Fibroblast of lung (primary cell): ENCODE measurements around the gene INTS7. TPM values are rescaled to one million over a fixed set of nuclear protein-coding genes. Genes with fewer than 3 reads are reported as not detected.

Experiments used
- DNase-seq, 2 donors: peaks; one replicate each; pipeline versions ENCODE4 v3.0.0 to v3.0.0-alpha.2; 2010; ENCODE audit warnings: low read depth in 2 of 2
- H2AFZ ChIP-seq: 2 replicates; pipeline ENCODE4 v1.5.1; 2012; ENCODE audit warnings: low read length, control low read depth, inconsistent platforms
- H3K27ac ChIP-seq: 2 replicates; pipeline ENCODE4 v1.5.1; 2011; ENCODE audit warnings: low read length, control low read depth; ENCODE audit not compliant: insufficient read depth
- H3K27me3 ChIP-seq: 2 replicates; pipeline ENCODE4 v1.5.1; 2011; ENCODE audit warnings: mild to moderate bottlenecking, low read length; ENCODE audit not compliant: control insufficient read depth, insufficient read depth
- H3K36me3 ChIP-seq: 2 replicates; pipeline ENCODE4 v1.5.1; 2011; ENCODE audit warnings: low read length; ENCODE audit not compliant: control insufficient read depth, insufficient read depth
- H3K4me1 ChIP-seq: 2 replicates; pipeline ENCODE4 v1.5.1; 2011; ENCODE audit warnings: low read length; ENCODE audit not compliant: control insufficient read depth, insufficient read depth; ENCODE audit errors: extremely low read depth
- H3K4me2 ChIP-seq: 2 replicates; pipeline ENCODE4 v1.5.1; 2011; ENCODE audit warnings: low read length, control low read depth; ENCODE audit not compliant: insufficient read depth; ENCODE audit errors: extremely low read depth
- H3K4me3 ChIP-seq, 4 experiments: fragments of 200-600 bp in 1 of 4; sonication (generic) in 1 of 4; replicated peaks in 1 of 4; 2 replicates each; pipeline ENCODE4 v1.5.1; 2011 to 2016; ENCODE audit warnings: low read length in 4 of 4, low read depth in 3 of 4, mild to moderate bottlenecking in 3 of 4, control low read depth in 2 of 4, inconsistent platforms in 1 of 4, mixed read lengths in 1 of 4; ENCODE audit not compliant: insufficient read depth in 1 of 4; ENCODE audit errors: control extremely low read depth in 1 of 4
- H3K79me2 ChIP-seq: 2 replicates; pipeline ENCODE4 v1.5.1; 2012; ENCODE audit warnings: mild to moderate bottlenecking, low read length, inconsistent platforms; ENCODE audit not compliant: control insufficient read depth, insufficient read depth
- H3K9ac ChIP-seq: 2 replicates; pipeline ENCODE4 v1.5.1; 2011; ENCODE audit warnings: mild to moderate bottlenecking, low read length, control low read depth; ENCODE audit not compliant: insufficient read depth
- H3K9me3 ChIP-seq: 2 replicates; pipeline ENCODE4 v1.5.1; 2012; ENCODE audit warnings: low read depth, low read length; ENCODE audit not compliant: control insufficient read depth, insufficient read depth
- H4K20me1 ChIP-seq: 2 replicates; pipeline ENCODE4 v1.5.1; 2011; ENCODE audit warnings: low read length; ENCODE audit not compliant: control insufficient read depth, insufficient read depth; ENCODE audit errors: extremely low read depth
- CTCF ChIP-seq, 2 donors: IDR thresholded peaks in 1 of 2; conservative IDR thresholded peaks in 1 of 2; 1 replicate in 1 of 2; 2 replicates in 1 of 2; pipeline ENCODE4 v1.5.1; 2011 to 2012; ENCODE audit warnings: low read length in 2 of 2, control low read depth in 1 of 2, inconsistent platforms in 1 of 2, low read depth in 1 of 2, mild to moderate bottlenecking in 1 of 2
- EZH2 ChIP-seq: IDR thresholded peaks from 2 replicates; pipeline ENCODE4 v1.5.1; 2012; ENCODE audit warnings: low read length, control low read depth, mild to moderate bottlenecking; ENCODE audit errors: missing control alignments
- polyA plus RNA-seq, 2 donors: library from polyadenylated mRNA; depleted of rRNA in 1 of 2; stranded (reverse) in 1 of 2; unstranded in 1 of 2; fragments of >200 nt; gene quantifications; 2 replicates each; pipeline ENCODE4 v1.2.1, GENCODE V29; 2011 to 2012; ENCODE audit warnings: missing spikeins in 1 of 2
- total RNA-seq: library from RNA; depleted of rRNA; stranded (reverse); fragments of >200 nt; gene quantifications from 2 replicates; pipeline ENCODE4 v1.2.1, GENCODE V29; 2014

The INTS7 gene
- total and polyA plus RNA-seq, 2 donors (not counting 1 experiment from before 2014, with no cell fraction given), result 20.6 to 23.7 TPM

GRCh38 chr1:211932231-211932932, 103.0 kb downstream of the INTS7 start:
- no peak for DNase-seq
- no peaks in the 10 kb centered on the region for H3K27me3 ChIP-seq

DNA sequence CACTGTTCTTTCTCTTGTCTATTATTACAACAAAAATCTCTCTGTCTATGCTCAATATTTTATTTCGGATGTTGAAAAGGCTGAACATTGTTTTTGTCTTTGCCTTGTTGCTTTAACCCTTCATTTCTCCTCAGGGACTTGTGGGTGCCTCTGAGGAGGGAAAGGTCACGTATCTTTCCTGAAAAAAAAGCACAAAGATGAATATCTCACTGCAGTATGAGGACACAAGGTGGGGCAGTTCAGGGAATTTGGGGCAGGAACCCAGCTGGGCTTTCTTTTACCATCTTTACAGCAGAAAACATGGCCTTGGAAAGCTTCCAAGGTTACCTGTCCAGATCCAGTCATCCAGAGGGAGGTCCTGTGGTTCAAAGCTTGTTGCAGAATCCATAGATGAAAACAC, 105.7 kb downstream of the INTS7 start:
- TF ChIP-seq EZH2, result no peak
- no peak for TF ChIP-seq CTCF (conservative IDR thresholded peaks at IDR 0.05 in 1 of 2, IDR thresholded peaks at IDR 0.05 in 1 of 2; ENCODE audit: low read depth in 1 of 2, low read length in 2 of 2)
- Histone ChIP-seq H3K9me3 (no peaks in the 10 kb centered on the region), H2AFZ (no peak overlapping the region), H3K27ac (no peak overlapping the region), H3K79me2 (no peaks in the 10 kb centered on the region), H3K4me3 (no peak overlapping the region), H3K36me3 (no peaks in the 10 kb centered on the region), H3K27me3 (no peaks in the 10 kb centered on the region), H3K4me1 (no peaks in the 10 kb centered on the region), H3K4me2 (no peak overlapping the region), H4K20me1 (no peaks in the 10 kb centered on the region), H3K9ac (no peak overlapping the region)
- no peak for DNase-seq

More at GRCh38 chr1:211932231-211932932, 103.0 kb downstream of the INTS7 start:
- TF ChIP-seq CTCF (conservative IDR thresholded peaks at IDR 0.05 in 1 of 2, IDR thresholded peaks at IDR 0.05 in 1 of 2; ENCODE audit: low read depth in 1 of 2, low read length in 2 of 2) (no peak), EZH2 (no peak)
- Histone ChIP-seq H3K4me3 (no peak overlapping the region), H3K4me2 (no peak overlapping the region), H2AFZ (no peak overlapping the region), H3K79me2 (no peaks in the 10 kb centered on the region), H3K9ac (no peak overlapping the region), H3K4me1 (no peaks in the 10 kb centered on the region), H3K9me3 (no peaks in the 10 kb centered on the region), H3K36me3 (no peaks in the 10 kb centered on the region), H3K27ac (no peak overlapping the region), H4K20me1 (no peaks in the 10 kb centered on the region)

DNA sequence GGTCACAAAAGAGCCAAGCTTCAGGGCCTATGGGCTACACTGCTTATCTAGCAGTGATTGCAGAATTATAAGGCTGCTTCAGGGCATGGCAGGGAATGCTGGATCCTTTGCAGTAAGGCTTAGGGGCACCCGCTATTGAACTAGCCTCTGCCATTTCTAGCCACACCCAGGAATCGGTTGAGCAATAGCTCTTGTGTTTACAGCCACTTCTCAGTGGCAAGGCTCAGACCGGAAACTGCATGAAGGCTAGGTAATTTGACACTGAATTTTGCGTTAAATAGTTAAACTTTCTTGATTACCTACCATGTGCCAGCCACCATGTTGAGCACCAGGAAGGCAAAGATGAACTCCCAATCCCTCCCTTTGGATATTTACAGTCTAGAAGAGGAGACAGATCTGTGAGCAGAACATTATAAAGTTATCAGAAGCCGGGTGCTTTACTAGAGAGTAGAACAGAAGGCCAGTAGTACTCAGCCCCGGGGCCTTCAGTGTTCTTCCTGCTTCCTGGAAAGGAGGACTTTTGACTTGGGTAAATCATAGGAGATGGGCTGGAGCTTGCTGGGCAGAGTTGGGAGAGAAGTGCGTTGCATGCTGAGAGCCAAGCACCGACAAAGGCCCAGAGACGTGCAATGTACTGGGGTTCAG, 106.2 kb downstream of the INTS7 start:
- TF ChIP-seq EZH2 (no peak), CTCF (conservative IDR thresholded peaks at IDR 0.05 in 1 of 2, IDR thresholded peaks at IDR 0.05 in 1 of 2; ENCODE audit: low read depth in 1 of 2, low read length in 2 of 2) (no peak)
- H3K27me3 ChIP-seq, result no peaks in the 10 kb centered on the region
- H2AFZ ChIP-seq, result peak overlapping the region; percentile 2
- no peaks in the 10 kb centered on the region for H3K36me3 ChIP-seq
- H3K9me3 ChIP-seq, result no peaks in the 10 kb centered on the region
- no peak overlapping the region for H3K9ac ChIP-seq
- no peak overlapping the region for H3K27ac ChIP-seq
- H4K20me1 ChIP-seq, result no peaks in the 10 kb centered on the region
- peak in 1 of 2 donors; percentile 62 for DNase-seq
- no peaks in the 10 kb centered on the region for H3K79me2 ChIP-seq
- no peaks in the 10 kb centered on the region for H3K4me1 ChIP-seq
- H3K4me3 ChIP-seq, result no peak overlapping the region
- H3K4me2 ChIP-seq, result no peak overlapping the region
